Heart right ventricle (tissue), 16 donors: ENCODE data around the gene FXR1. TPM values are rescaled to one million over a fixed set of nuclear protein-coding genes. Genes with fewer than 3 reads are reported as not detected.
"Not testable (repeated sequence)": the region's sequence is repeated elsewhere in the genome, so short reads cannot be mapped to it uniquely, and the experiment has no call there.

Experiments used
- ATAC-seq, 8 donors: fragments of 200-7000 bp; cut with Tn5 transposase; one replicate each; pipeline ENCODE4 v1.9.1; 2020; ENCODE audit warnings: mild to moderate bottlenecking in 8 of 8, moderate library complexity in 8 of 8, moderate number of reproducible peaks in 1 of 8
- DNase-seq, 2 donors: peaks; one replicate each; pipeline ENCODE4 v3.0.0-alpha.2; 2020
- H3K27ac ChIP-seq, 10 donors: fragments of 200-600 bp; sonication (generic) in 2 of 10; one replicate each; pipeline versions ENCODE4 v1.5.0 to v1.8.0; 2020 to 2022; ENCODE audit warnings: mild to moderate bottlenecking in 3 of 10
- H3K27me3 ChIP-seq, 7 donors: fragments of 200-600 bp; one replicate each; pipeline ENCODE4 v1.8.0; 2021 to 2022; ENCODE audit warnings: mild to moderate bottlenecking in 2 of 7
- H3K36me3 ChIP-seq, 9 donors: fragments of 200-600 bp; sonication (generic) in 1 of 9; one replicate each; pipeline versions ENCODE4 v1.5.0 to v1.8.0; 2020 to 2022; ENCODE audit warnings: mild to moderate bottlenecking in 2 of 9
- H3K4me1 ChIP-seq, 9 donors: fragments of 200-600 bp; sonication (generic) in 1 of 9; one replicate each; pipeline versions ENCODE4 v1.5.0 to v1.8.0; 2020 to 2022; ENCODE audit warnings: mild to moderate bottlenecking in 4 of 9
- H3K4me3 ChIP-seq, 10 donors: fragments of 200-600 bp; sonication (generic) in 2 of 10; one replicate each; pipeline versions ENCODE4 v1.5.0 to v1.8.0; 2020 to 2022; ENCODE audit warnings: mild to moderate bottlenecking in 7 of 10, moderate library complexity in 2 of 10
- H3K9me3 ChIP-seq, 11 donors: fragments of 200-600 bp in 10 of 11; sonication (generic) in 2 of 11; one replicate each; pipeline versions ENCODE4 v1.5.0 to v1.8.0; 2013 to 2022; ENCODE audit warnings: mild to moderate bottlenecking in 2 of 11, control low read depth in 1 of 11, moderate library complexity in 1 of 11
- CTCF ChIP-seq, 9 donors: fragments of 200-600 bp; sonication (generic) in 2 of 9; IDR thresholded peaks; one replicate each; pipeline versions ENCODE4 v1.5.0 to v1.8.0; 2021 to 2022; ENCODE audit warnings: antibody characterized with exemption in 9 of 9, mild to moderate bottlenecking in 5 of 9, moderate library complexity in 1 of 9
- WGBS, 2 donors: extraction: QIAGEN DNeasy Blood & Tissue Kit; methylation state at CpG; one replicate each; pipeline ENCODE4 v1.1.7; 2013; ENCODE audit warnings: inconsistent platforms in 1 of 2; 5-methylcytosine and 5-hydroxymethylcytosine counted together
- intact Hi-C, 10 donors: fragments of 100-400 bp; cut with DNase I; formaldehyde crosslinking; loops; one replicate each; pipeline versions ENCODE4 v1.11.1 to v1.14.2; 2022
- polyA plus RNA-seq, 2 donors: library from polyadenylated mRNA; stranded (reverse); fragments of 200-250 nt; gene quantifications; one replicate each; pipeline ENCODE4 v1.2.3, GENCODE V29; 2013
- total RNA-seq, 10 donors: library from RNA; stranded (reverse); fragmentation: NEBNext Ultra II Directional in 3 of 10; extraction: Animal tissue kit (Norgen Biotek cat#: 25700) in 3 of 10; gene quantifications; one replicate each; pipeline versions ENCODE4 v1.2.1 to v1.2.4, GENCODE V29; 2021 to 2023
- donor health status: Arrhythmogenic right ventricular cardiomyopathy.
- donor health status: ischemic (EF 13 %, LVEDD 7.1; RV severe dilation, severe dysfunction).
- donor health status: healthy with polysubstance abuse.
- donor health status: DM: no; HTN: yes; CAD: no.
- donor health status: DM: no; HTN: no; CAD: no.
- donor health status: ischemic (EF 25% LVEDD 6.9; RV normal size, moderate dysfunction).
- donor health status: ischemic (EF 25% LVEDD 5.7; RV mildly dilated, moderate dysfunction).
- donor health status: healthy.
- donor health status: DM: yes; HTN: yes; CAD: no.
- donor health status: Ischemic cardiomyopathy.
- donor health status: ischemic (EF 35%, LVEDD 5.7; RV mildly dilated, moderate dysfunction).
- donor health status: nonischemic (EF 11% LVEDD 7.7; RV severe dilation, severe dysfunction).
- donor health status: DM: yes; HTN: yes; CAD: no.
- donor health status: PGD.
- donor health status: ischemic (EF 29% LVEDD 5.4; RV normal size, mild dysfunction).
- donor health status: nonischemic (EF 23%, LVEDD 6.1; RV moderate dilation, normal function).

FXR1 gene
- total and polyA plus RNA-seq, 12 donors = 69.6 to 314 (median 268) TPM

- Histone ChIP-seq H3K36me3 (peaks cover 0 to 98% (median 19%) of the 10 kb centered on the region in 9 donors), H3K27ac (peak overlapping the region in 8 of 10 donors; percentile 20 to 80 (median 72)), H3K27me3 (no peaks in the 10 kb centered on the region), H3K4me3 (no peak overlapping the region), H3K4me1 (peaks cover 0 to 40% (median 8%) of the 10 kb centered on the region in 9 donors), H3K9me3 (no peaks in the 10 kb centered on the region)
- intact Hi-C loops = loop anchor here in 4 of 10 donors (5.0 to 10.0 kb wide), 3 partner anchors 68 to 376 kb away; partner anchors contain the start of genes TTC14 (in 2 of the 4) and FXR1 (in 1 of the 4)
- ATAC-seq = peak; percentile 84 to 99 (median 96)
- TF ChIP-seq CTCF (IDR thresholded peaks at IDR 0.05) = no peak
- DNase-seq = no peak
These were observed 68.1 kb downstream of the FXR1 start for GRCh38 chr3:180980611-180981010.

DNA sequence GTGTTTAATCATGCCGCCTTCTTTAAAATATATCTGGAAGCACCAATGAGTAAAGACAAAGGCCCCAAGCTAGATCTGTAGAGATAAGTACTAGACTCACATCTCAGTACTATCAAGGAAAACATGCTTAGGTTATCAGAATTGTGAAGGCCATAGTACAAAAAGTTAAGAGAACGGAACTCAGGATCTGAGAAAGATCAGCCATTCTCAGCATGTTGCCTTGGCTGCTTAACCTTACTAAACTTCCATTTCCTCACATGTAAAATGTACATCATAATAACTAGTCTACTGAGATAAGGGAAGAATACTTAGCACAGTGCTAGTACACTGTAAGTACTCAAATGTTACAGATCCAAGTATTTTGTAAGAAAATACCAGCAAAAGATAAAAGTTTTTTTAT, 69.4 kb downstream of the FXR1 start:
- Histone ChIP-seq H3K36me3 (peaks cover 0 to 98% (median 23%) of the 10 kb centered on the region in 9 donors), H3K27me3 (no peaks in the 10 kb centered on the region), H3K4me3 (no peak overlapping the region), H3K27ac (peak overlapping the region in 5 of 10 donors; percentile 30 to 80 (median 80)), H3K9me3 (no peaks in the 10 kb centered on the region), H3K4me1 (peaks cover 0 to 34% (median 8%) of the 10 kb centered on the region in 9 donors)
- 75 to 80% methylated on average over 2 of the region's 2 CpGs for WGBS, 2 donors
- no peak for DNase-seq
- intact Hi-C loops = loop anchor here in 4 of 10 donors (5.0 to 10.0 kb wide), 3 partner anchors 70 to 377 kb away; partner anchors contain the start of genes TTC14 (in 2 of the 4) and FXR1 (in 1 of the 4)
- no peak for TF ChIP-seq CTCF (IDR thresholded peaks at IDR 0.05)
- ATAC-seq = no peak

GRCh38 chr3:180983136-180983535, 70.7 kb downstream of the FXR1 start:
- 79 to 80% methylated on average over 2 of the region's 2 CpGs for WGBS, 2 donors
- TF ChIP-seq CTCF (IDR thresholded peaks at IDR 0.05) = no peak
- no peaks in the 10 kb centered on the region for H3K27me3 ChIP-seq
- H3K27ac ChIP-seq = peak overlapping the region in 2 of 10 donors; percentile 11 to 41
- intact Hi-C loops = loop anchor here in 4 of 10 donors (5.0 to 10.0 kb wide), 3 partner anchors 71 to 378 kb away; partner anchors contain the start of genes TTC14 (in 2 of the 4) and FXR1 (in 1 of the 4)
- H3K36me3 ChIP-seq = peaks cover 0 to 96% (median 17%) of the 10 kb centered on the region in 9 donors
- H3K9me3 ChIP-seq = no peaks in the 10 kb centered on the region
- ATAC-seq (no peak), DNase-seq (no peak)
- peaks cover 0 to 46% (median 17%) of the 10 kb centered on the region in 9 donors for H3K4me1 ChIP-seq
- no peak overlapping the region for H3K4me3 ChIP-seq

GRCh38 chr3:180986366-180986765, 73.9 kb downstream of the FXR1 start:
- H3K9me3 ChIP-seq = not testable (repeated sequence)
- peaks cover 0 to 66% (median 17%) of the 10 kb centered on the region in 9 donors for H3K36me3 ChIP-seq
- intact Hi-C loops = loop anchor here in 3 of 10 donors (5.0 to 10.0 kb wide), 3 partner anchors 74 to 382 kb away; partner anchors contain the start of genes TTC14 (in 2 of the 3) and FXR1 (in 1 of the 3)

GRCh38 chr3:180987344-180987743, 74.9 kb downstream of the FXR1 start:
- intact Hi-C loops = loop anchor here in 3 of 10 donors (5.0 to 10.0 kb wide), 3 partner anchors 75 to 383 kb away; partner anchors contain the start of genes TTC14 (in 2 of the 3) and FXR1 (in 1 of the 3)
- 93 to 98% methylated on average over 2 of the region's 2 CpGs for WGBS, 2 donors
- Histone ChIP-seq H3K4me3 (no peak overlapping the region), H3K27ac (no peak overlapping the region), H3K36me3 (peaks cover 0 to 57% (median 17%) of the 10 kb centered on the region in 9 donors), H3K4me1 (peaks cover 0 to 34% (median 18%) of the 10 kb centered on the region in 9 donors), H3K27me3 (no peaks in the 10 kb centered on the region), H3K9me3 (no peaks in the 10 kb centered on the region)
- TF ChIP-seq CTCF (IDR thresholded peaks at IDR 0.05) = no peak
- DNase-seq (no peak), ATAC-seq (no peak)

More at GRCh38 chr3:180986366-180986765, 73.9 kb downstream of the FXR1 start:
- not testable (repeated sequence) for H3K27me3 ChIP-seq, ATAC-seq, H3K27ac ChIP-seq, DNase-seq, H3K4me3 ChIP-seq
- H3K4me1 ChIP-seq = peaks cover 0 to 44% (median 20%) of the 10 kb centered on the region in 9 donors
- WGBS, 2 donors = 92 to 95% methylated on average over 10 of the region's 10 CpGs
